ENCODE results near the gene SPOUT1.

DNA sequence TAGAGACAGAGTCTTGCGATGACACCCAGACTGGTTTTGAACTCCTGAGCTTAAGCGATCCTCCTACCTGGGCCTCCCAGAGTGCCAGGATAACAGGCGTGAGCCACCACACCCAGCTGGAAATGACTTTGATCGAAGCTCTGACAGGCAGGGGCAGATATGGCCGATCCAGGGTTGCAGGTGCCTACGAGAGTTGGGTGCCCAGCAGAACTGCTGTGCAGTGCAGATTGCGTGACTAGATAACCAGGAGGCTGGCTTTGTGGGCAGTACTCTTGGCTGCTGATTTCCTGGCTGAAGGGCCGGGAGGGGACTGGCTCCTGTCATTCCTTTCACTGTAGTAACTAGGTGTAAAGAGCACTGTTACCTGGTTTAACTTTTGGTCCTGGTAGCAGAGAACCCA, 30.7 kb downstream of the SPOUT1 start:
- TF ChIP-seq, protein P1, sequence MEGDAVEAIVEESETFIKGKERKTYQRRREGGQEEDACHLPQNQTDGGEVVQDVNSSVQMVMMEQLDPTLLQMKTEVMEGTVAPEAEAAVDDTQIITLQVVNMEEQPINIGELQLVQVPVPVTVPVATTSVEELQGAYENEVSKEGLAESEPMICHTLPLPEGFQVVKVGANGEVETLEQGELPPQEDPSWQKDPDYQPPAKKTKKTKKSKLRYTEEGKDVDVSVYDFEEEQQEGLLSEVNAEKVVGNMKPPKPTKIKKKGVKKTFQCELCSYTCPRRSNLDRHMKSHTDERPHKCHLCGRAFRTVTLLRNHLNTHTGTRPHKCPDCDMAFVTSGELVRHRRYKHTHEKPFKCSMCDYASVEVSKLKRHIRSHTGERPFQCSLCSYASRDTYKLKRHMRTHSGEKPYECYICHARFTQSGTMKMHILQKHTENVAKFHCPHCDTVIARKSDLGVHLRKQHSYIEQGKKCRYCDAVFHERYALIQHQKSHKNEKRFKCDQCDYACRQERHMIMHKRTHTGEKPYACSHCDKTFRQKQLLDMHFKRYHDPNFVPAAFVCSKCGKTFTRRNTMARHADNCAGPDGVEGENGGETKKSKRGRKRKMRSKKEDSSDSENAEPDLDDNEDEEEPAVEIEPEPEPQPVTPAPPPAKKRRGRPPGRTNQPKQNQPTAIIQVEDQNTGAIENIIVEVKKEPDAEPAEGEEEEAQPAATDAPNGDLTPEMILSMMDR (IDR thresholded peaks at IDR 0.05), result no peak
- no peak for TF ChIP-seq POLR2A (IDR thresholded peaks at IDR 0.05)

All from right lobe of liver (tissue), 4 donors.